Lung (tissue), 12 donors: ENCODE data around the gene SLC25A46. TPM values are rescaled to one million over a fixed set of nuclear protein-coding genes. Genes with fewer than 3 reads are reported as not detected.

Experiments
- ATAC-seq: fragments of 200-7000 bp; cut with Tn5 transposase; one replicate; pipeline ENCODE4 v1.9.1; 2020; ENCODE audit warnings: moderate number of reproducible peaks; ENCODE audit not compliant: insufficient read depth, low FRiP score
- DNase-seq, 3 donors: peaks; one replicate each; pipeline ENCODE4 v3.0.0-alpha.2; 2013 to 2017
- H3K27ac ChIP-seq, 2 donors: one replicate each; pipeline ENCODE4 v1.5.1; 2013; ENCODE audit warnings: mild to moderate bottlenecking in 2 of 2, moderate library complexity in 2 of 2, control low read depth in 1 of 2, inconsistent platforms in 1 of 2, low read depth in 1 of 2, low read length in 1 of 2
- H3K27me3 ChIP-seq, 3 donors: one replicate each; pipeline ENCODE4 v1.5.1; 2013; ENCODE audit warnings: low read length in 2 of 3; ENCODE audit not compliant: control insufficient read depth in 3 of 3, insufficient read depth in 3 of 3
- H3K36me3 ChIP-seq, 4 donors: one replicate each; pipeline ENCODE4 v1.5.1; 2013; ENCODE audit warnings: low read length in 4 of 4, mild to moderate bottlenecking in 1 of 4, moderate library complexity in 1 of 4; ENCODE audit not compliant: control insufficient read depth in 4 of 4, insufficient read depth in 4 of 4
- H3K4me1 ChIP-seq, 5 donors: one replicate each; pipeline ENCODE4 v1.5.1; 2013; ENCODE audit warnings: low read length in 5 of 5, mild to moderate bottlenecking in 2 of 5, moderate library complexity in 1 of 5; ENCODE audit not compliant: control insufficient read depth in 5 of 5, insufficient read depth in 5 of 5
- H3K4me3 ChIP-seq: one replicate; pipeline ENCODE4 v1.5.1; 2013; ENCODE audit warnings: mild to moderate bottlenecking, control low read depth, moderate library complexity
- H3K9ac ChIP-seq, 2 donors: one replicate each; pipeline ENCODE4 v1.5.1; 2013; ENCODE audit warnings: low read length in 2 of 2, control low read depth in 1 of 2; ENCODE audit not compliant: insufficient read depth in 1 of 2
- H3K9me3 ChIP-seq, 4 donors: one replicate each; pipeline ENCODE4 v1.5.1; 2013; ENCODE audit warnings: low read length in 3 of 4, mild to moderate bottlenecking in 1 of 4, moderate library complexity in 1 of 4; ENCODE audit not compliant: control insufficient read depth in 4 of 4, insufficient read depth in 3 of 4
- WGBS, 2 donors: extraction: QIAGEN DNeasy Blood & Tissue Kit; methylation state at CpG; one replicate each; pipeline ENCODE4 v1.1.7; 2013; 5-methylcytosine and 5-hydroxymethylcytosine counted together
- polyA plus RNA-seq, 2 donors: library from polyadenylated mRNA; stranded (reverse); fragments of 200-250 nt; gene quantifications; one replicate each; pipeline ENCODE4 v1.2.1, GENCODE V29; 2013
- total RNA-seq, 2 donors: library from RNA; depleted of rRNA in 1 of 2; stranded (reverse); fragments of >200 nt in 1 of 2; gene quantifications; one replicate each; pipeline ENCODE4 v1.2.1, GENCODE V29; 2014 to 2021
- TF ChIP-seq, protein P1 (sequence below): IDR thresholded peaks from 2 replicates; pipeline ENCODE4 v1.5.1; 2012; ENCODE audit warnings: mild to moderate bottlenecking; ENCODE audit errors: control extremely low read depth, extremely low read depth
- donor health status: control.
- donor health status: control.
- donor health status: Bipolar disorder and iron deficiency.
- donor health status: healthy.
- donor health status: DM: yes; HTN: yes; CAD: no.

Gene SLC25A46
- total and polyA plus RNA-seq, 4 donors: 14.6 to 61.5 (median 32.7) TPM

GRCh38 chr5:110702704-110703103 is 36.1 kb upstream of the SLC25A46 start:
- Histone ChIP-seq H3K9me3 (peaks cover 0 to 3% (median 0%) of the 10 kb centered on the region in 4 donors), H3K9ac (no peak overlapping the region), H3K27ac (no peak overlapping the region), H3K4me1 (peaks cover 0 to 2% (median 0%) of the 10 kb centered on the region in 5 donors), H3K4me3 (no peak overlapping the region), H3K27me3 (no peaks in the 10 kb centered on the region), H3K36me3 (no peaks in the 10 kb centered on the region)
- 49 to 73% methylated on average over 3 of the region's 3 CpGs for WGBS, 2 donors
- no peak for ATAC-seq
- DNase-seq: no peak
- TF ChIP-seq, protein P1, sequence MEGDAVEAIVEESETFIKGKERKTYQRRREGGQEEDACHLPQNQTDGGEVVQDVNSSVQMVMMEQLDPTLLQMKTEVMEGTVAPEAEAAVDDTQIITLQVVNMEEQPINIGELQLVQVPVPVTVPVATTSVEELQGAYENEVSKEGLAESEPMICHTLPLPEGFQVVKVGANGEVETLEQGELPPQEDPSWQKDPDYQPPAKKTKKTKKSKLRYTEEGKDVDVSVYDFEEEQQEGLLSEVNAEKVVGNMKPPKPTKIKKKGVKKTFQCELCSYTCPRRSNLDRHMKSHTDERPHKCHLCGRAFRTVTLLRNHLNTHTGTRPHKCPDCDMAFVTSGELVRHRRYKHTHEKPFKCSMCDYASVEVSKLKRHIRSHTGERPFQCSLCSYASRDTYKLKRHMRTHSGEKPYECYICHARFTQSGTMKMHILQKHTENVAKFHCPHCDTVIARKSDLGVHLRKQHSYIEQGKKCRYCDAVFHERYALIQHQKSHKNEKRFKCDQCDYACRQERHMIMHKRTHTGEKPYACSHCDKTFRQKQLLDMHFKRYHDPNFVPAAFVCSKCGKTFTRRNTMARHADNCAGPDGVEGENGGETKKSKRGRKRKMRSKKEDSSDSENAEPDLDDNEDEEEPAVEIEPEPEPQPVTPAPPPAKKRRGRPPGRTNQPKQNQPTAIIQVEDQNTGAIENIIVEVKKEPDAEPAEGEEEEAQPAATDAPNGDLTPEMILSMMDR: no peak

- ATAC-seq: no peak
- Histone ChIP-seq H3K4me1 (peaks cover 0 to 2% (median 0%) of the 10 kb centered on the region in 5 donors), H3K27ac (no peak overlapping the region), H3K9ac (no peak overlapping the region), H3K36me3 (no peaks in the 10 kb centered on the region), H3K27me3 (no peaks in the 10 kb centered on the region), H3K9me3 (peaks cover 0 to 3% (median 0%) of the 10 kb centered on the region in 4 donors), H3K4me3 (no peak overlapping the region)
- WGBS, 2 donors: 60 to 82% methylated on average over 2 of the region's 2 CpGs
- no peak for DNase-seq
- TF ChIP-seq, protein P1: no peak
Observed at GRCh38 chr5:110703481-110703880, 35.3 kb upstream of the SLC25A46 start.

DNA sequence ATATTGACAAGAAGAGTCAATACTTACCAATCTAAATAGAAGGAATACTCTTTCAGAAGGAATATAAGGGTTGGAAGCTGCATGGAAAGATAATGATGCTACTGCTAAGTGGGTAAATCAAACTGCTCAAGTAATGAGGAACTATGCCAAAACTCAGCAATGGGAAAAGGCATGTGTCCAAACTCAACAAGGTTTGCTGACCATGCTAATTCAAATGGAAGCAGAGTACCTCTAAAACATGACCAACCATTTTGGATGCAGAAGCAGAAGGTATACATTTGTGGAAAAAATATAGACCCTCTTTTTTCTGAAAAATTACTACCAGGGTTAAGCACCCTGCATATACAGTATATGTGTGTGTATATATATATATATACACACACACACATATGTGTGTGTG is 33.5 kb upstream of the SLC25A46 start:
- Histone ChIP-seq H3K4me1 (peaks cover 0 to 2% (median 0%) of the 10 kb centered on the region in 5 donors), H3K4me3 (no peak overlapping the region), H3K27me3 (no peaks in the 10 kb centered on the region), H3K9me3 (peaks cover 0 to 3% (median 0%) of the 10 kb centered on the region in 4 donors), H3K27ac (no peak overlapping the region), H3K36me3 (no peaks in the 10 kb centered on the region), H3K9ac (no peak overlapping the region)
- TF ChIP-seq, protein P1: no peak
- ATAC-seq: no peak
- DNase-seq: no peak

DNA sequence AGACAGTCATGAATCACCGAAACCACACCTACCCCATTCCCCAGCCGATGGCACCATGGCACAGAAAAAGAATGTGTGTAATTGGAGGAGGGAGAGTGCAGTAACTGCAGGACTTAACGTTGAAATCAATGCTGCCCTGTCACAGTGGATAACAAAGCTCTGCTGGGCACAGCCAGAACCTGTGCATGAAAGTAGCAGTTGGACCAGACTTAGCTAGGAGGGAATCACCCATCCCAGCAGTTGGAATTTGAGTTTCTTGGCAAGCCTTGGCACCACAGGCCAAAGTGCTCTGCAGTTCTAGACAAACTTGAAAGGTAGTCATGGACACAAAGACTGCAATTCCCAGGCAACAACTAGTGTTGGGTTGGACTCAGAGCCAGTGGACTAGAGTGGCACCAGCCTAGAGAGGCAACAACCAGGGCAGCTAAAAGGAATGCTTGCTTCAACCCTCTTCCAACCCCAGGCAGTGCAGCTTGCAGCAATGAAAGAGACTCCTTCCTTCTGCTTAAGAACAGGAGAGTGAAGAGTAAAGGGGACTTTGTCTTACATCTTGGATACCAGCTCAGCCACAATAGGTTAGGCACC is 31.5 kb upstream of the SLC25A46 start:
- Histone ChIP-seq H3K36me3 (no peaks in the 10 kb centered on the region), H3K27me3 (no peaks in the 10 kb centered on the region), H3K27ac (no peak overlapping the region), H3K9me3 (peaks cover 0 to 3% (median 0%) of the 10 kb centered on the region in 4 donors), H3K9ac (no peak overlapping the region), H3K4me1 (peaks cover 0 to 2% (median 0%) of the 10 kb centered on the region in 5 donors), H3K4me3 (no peak overlapping the region)
- no peak for ATAC-seq
- DNase-seq: no peak
- TF ChIP-seq, protein P1: no peak
- 79 to 81% methylated on average over 3 of the region's 3 CpGs for WGBS, 2 donors
